ENCODE results near the gene STX16.

- TF ChIP-seq, protein P1, sequence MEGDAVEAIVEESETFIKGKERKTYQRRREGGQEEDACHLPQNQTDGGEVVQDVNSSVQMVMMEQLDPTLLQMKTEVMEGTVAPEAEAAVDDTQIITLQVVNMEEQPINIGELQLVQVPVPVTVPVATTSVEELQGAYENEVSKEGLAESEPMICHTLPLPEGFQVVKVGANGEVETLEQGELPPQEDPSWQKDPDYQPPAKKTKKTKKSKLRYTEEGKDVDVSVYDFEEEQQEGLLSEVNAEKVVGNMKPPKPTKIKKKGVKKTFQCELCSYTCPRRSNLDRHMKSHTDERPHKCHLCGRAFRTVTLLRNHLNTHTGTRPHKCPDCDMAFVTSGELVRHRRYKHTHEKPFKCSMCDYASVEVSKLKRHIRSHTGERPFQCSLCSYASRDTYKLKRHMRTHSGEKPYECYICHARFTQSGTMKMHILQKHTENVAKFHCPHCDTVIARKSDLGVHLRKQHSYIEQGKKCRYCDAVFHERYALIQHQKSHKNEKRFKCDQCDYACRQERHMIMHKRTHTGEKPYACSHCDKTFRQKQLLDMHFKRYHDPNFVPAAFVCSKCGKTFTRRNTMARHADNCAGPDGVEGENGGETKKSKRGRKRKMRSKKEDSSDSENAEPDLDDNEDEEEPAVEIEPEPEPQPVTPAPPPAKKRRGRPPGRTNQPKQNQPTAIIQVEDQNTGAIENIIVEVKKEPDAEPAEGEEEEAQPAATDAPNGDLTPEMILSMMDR (IDR thresholded peaks at IDR 0.05): no peak
- TF ChIP-seq EZH2 (IDR thresholded peaks at IDR 0.05; ENCODE audit: borderline replicate concordance, insufficient read depth, low read depth, low read length, poor library complexity, severe bottlenecking): no peak
Observed at GRCh38 chr20:58650181-58650775, 805 bp upstream of the STX16 start.

Data from B cell (primary cell).